Endodermal cell (in vitro differentiated cells): ENCODE measurements around the gene INSC. TPM values are rescaled to one million over a fixed set of nuclear protein-coding genes. Genes with fewer than 3 reads are reported as not detected.

ENCODE experiments used
- DNase-seq: peaks from one replicate; pipeline ENCODE4 v3.0.0-alpha.2; 2017
- H3K27ac ChIP-seq: 2 replicates; pipeline ENCODE4 v1.5.1; 2013; ENCODE audit warnings: mild to moderate bottlenecking, low read depth, low read length, moderate library complexity
- H3K27me3 ChIP-seq: 2 replicates; pipeline ENCODE4 v1.6.1; 2013; ENCODE audit warnings: mild to moderate bottlenecking, low read length, moderate library complexity; ENCODE audit not compliant: insufficient read depth, control insufficient read depth, poor library complexity, severe bottlenecking
- H3K36me3 ChIP-seq: 2 replicates; pipeline ENCODE4 v1.7.0; 2013; ENCODE audit warnings: mild to moderate bottlenecking, low read length, moderate library complexity; ENCODE audit not compliant: control insufficient read depth, insufficient read depth
- H3K4me1 ChIP-seq: one replicate; pipeline ENCODE4 v1.7.0; 2013; ENCODE audit warnings: low read length; ENCODE audit not compliant: control insufficient read depth, insufficient read depth
- H3K4me3 ChIP-seq: 2 replicates; pipeline ENCODE4 v1.5.1; 2013; ENCODE audit warnings: mild to moderate bottlenecking, low read length, moderate library complexity
- H3K9ac ChIP-seq: 2 replicates; pipeline ENCODE4 v1.6.1; 2013; ENCODE audit warnings: mild to moderate bottlenecking, low read length, moderate library complexity; ENCODE audit not compliant: poor library complexity, severe bottlenecking; ENCODE audit errors: extremely low read depth
- H3K9me3 ChIP-seq: 2 replicates; pipeline ENCODE4 v1.6.1; 2013; ENCODE audit warnings: mild to moderate bottlenecking, low read length, moderate library complexity; ENCODE audit not compliant: control insufficient read depth
- H3K27ac Mint-ChIP-seq: 2 replicates; pipeline ENCODE4 v1.8.0; 2020; ENCODE audit warnings: mixed read lengths
- H3K27me3 Mint-ChIP-seq: 2 replicates; pipeline ENCODE4 v1.8.0; 2021; ENCODE audit warnings: mild to moderate bottlenecking, mixed read lengths; ENCODE audit not compliant: insufficient read depth
- H3K36me3 Mint-ChIP-seq: 2 replicates; pipeline ENCODE4 v1.8.0; 2020; ENCODE audit warnings: low read depth, mixed read lengths
- H3K4me1 Mint-ChIP-seq: 2 replicates; pipeline ENCODE4 v1.8.0; 2020; ENCODE audit warnings: mixed read lengths
- H3K4me3 Mint-ChIP-seq: 2 replicates; pipeline ENCODE4 v1.8.0; 2020; ENCODE audit warnings: mild to moderate bottlenecking, moderate library complexity, mixed read lengths
- H3K9me3 Mint-ChIP-seq: 2 replicates; pipeline ENCODE4 v1.8.0; 2020; ENCODE audit warnings: mild to moderate bottlenecking, mixed read lengths
- WGBS, 2 experiments: methylation state at CpG; one replicate each; pipeline versions ENCODE4 v1.1.5 to v1.1.7; 2013; ENCODE audit warnings: missing lambda C conversion rate in 2 of 2, mixed read lengths in 1 of 2; ENCODE audit not compliant: insufficient coverage in 1 of 2, insufficient read length in 1 of 2; 5-methylcytosine and 5-hydroxymethylcytosine counted together
- total RNA-seq, 2 donors: library from RNA; stranded (reverse); fragmentation: NEBNext Ultra II Directional in 1 of 2; extraction: Animal tissue kit (Norgen Biotek cat#: 25700) in 1 of 2; gene quantifications; 2 replicates in 1 of 2; 3 replicates in 1 of 2; pipeline ENCODE4 v1.2.1, GENCODE V29; 2021
- TF ChIP-seq, protein P1 (sequence below): fragments of 200-600 bp; sonication (generic); conservative IDR thresholded peaks from 2 replicates; pipeline ENCODE4 v1.5.0; 2021; ENCODE audit warnings: antibody characterized with exemption, mild to moderate bottlenecking

Gene INSC
- total RNA-seq, 2 donors from 2014 or later, result not detected

DNA sequence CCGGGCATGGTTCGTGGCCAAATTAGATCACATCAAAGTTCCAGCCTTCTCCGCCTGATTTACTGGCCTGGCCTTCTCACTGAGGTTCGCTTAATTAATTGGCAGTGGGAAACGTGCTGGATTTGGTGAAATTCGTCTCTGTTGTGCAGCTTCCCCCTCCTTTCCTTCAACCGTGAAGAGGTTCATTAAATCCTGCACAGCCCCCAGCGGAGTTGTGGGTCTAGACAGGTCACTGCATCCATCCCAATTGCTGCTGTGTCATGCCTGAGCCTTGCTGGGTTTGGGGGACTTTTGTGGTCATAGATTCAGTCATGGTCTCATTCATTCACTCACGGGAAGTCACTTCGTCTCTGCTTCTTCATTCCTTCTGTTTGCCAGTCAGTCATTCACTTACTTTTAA lies 90.0 kb downstream of the INSC start:
- peaks cover 5% of the 10 kb centered on the region for H3K4me1 Mint-ChIP-seq
- H3K36me3 Mint-ChIP-seq, result no peaks in the 10 kb centered on the region
- peaks cover 8% of the 10 kb centered on the region for H3K27me3 Mint-ChIP-seq
- TF ChIP-seq, protein P1, sequence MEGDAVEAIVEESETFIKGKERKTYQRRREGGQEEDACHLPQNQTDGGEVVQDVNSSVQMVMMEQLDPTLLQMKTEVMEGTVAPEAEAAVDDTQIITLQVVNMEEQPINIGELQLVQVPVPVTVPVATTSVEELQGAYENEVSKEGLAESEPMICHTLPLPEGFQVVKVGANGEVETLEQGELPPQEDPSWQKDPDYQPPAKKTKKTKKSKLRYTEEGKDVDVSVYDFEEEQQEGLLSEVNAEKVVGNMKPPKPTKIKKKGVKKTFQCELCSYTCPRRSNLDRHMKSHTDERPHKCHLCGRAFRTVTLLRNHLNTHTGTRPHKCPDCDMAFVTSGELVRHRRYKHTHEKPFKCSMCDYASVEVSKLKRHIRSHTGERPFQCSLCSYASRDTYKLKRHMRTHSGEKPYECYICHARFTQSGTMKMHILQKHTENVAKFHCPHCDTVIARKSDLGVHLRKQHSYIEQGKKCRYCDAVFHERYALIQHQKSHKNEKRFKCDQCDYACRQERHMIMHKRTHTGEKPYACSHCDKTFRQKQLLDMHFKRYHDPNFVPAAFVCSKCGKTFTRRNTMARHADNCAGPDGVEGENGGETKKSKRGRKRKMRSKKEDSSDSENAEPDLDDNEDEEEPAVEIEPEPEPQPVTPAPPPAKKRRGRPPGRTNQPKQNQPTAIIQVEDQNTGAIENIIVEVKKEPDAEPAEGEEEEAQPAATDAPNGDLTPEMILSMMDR, result no peak
- no peak overlapping the region for H3K4me3 ChIP-seq
- H3K27ac ChIP-seq, result no peak overlapping the region
- H3K9me3 ChIP-seq, result no peaks in the 10 kb centered on the region
- H3K9ac ChIP-seq, result no peak overlapping the region
- H3K9me3 Mint-ChIP-seq, result no peaks in the 10 kb centered on the region
- H3K4me3 Mint-ChIP-seq, result no peak overlapping the region
- WGBS, 2 experiments, result 82 to 93% methylated on average over 3 to 10 of the region's 10 CpGs
- no peaks in the 10 kb centered on the region for H3K36me3 ChIP-seq
- no peak overlapping the region for H3K27ac Mint-ChIP-seq
- DNase-seq, result peak; percentile 20
- no peaks in the 10 kb centered on the region for H3K4me1 ChIP-seq
- H3K27me3 ChIP-seq, result peaks cover 12% of the 10 kb centered on the region

DNA sequence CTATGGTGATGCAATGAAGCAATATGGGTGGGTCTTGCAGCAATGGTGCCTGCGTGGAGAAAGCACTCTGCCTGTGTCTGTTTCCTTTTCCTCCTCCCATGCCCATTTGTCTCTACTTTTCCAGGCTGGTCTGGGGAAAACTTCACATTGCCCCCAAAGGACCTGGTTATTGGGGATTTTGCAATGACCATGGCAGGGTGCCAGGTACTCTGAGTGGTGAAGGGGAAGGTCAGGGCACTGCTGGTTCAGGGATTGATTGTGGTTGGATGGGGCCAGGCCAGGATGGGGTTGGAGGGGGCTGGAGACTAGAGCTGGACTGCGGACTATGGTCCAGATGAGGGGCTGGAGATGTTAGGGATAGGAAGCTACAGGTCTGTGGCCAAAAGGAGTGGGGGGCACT lies 92.1 kb downstream of the INSC start:
- Histone ChIP-seq H3K27me3 (peaks cover 6% of the 10 kb centered on the region), H3K4me1 (no peaks in the 10 kb centered on the region), H3K27ac (no peak overlapping the region), H3K9ac (no peak overlapping the region), H3K9me3 (no peaks in the 10 kb centered on the region), H3K4me3 (no peak overlapping the region), H3K36me3 (no peaks in the 10 kb centered on the region)
- 95 to 100% methylated on average over 1 to 2 of the region's 2 CpGs for WGBS, 2 experiments
- no peak overlapping the region for H3K27ac Mint-ChIP-seq
- H3K4me1 Mint-ChIP-seq, result peaks cover 4% of the 10 kb centered on the region
- TF ChIP-seq, protein P1, result no peak
- no peaks in the 10 kb centered on the region for H3K9me3 Mint-ChIP-seq
- DNase-seq, result peak; percentile 22
- no peak overlapping the region for H3K4me3 Mint-ChIP-seq
- peaks cover 4% of the 10 kb centered on the region for H3K27me3 Mint-ChIP-seq
- H3K36me3 Mint-ChIP-seq, result no peaks in the 10 kb centered on the region

DNA sequence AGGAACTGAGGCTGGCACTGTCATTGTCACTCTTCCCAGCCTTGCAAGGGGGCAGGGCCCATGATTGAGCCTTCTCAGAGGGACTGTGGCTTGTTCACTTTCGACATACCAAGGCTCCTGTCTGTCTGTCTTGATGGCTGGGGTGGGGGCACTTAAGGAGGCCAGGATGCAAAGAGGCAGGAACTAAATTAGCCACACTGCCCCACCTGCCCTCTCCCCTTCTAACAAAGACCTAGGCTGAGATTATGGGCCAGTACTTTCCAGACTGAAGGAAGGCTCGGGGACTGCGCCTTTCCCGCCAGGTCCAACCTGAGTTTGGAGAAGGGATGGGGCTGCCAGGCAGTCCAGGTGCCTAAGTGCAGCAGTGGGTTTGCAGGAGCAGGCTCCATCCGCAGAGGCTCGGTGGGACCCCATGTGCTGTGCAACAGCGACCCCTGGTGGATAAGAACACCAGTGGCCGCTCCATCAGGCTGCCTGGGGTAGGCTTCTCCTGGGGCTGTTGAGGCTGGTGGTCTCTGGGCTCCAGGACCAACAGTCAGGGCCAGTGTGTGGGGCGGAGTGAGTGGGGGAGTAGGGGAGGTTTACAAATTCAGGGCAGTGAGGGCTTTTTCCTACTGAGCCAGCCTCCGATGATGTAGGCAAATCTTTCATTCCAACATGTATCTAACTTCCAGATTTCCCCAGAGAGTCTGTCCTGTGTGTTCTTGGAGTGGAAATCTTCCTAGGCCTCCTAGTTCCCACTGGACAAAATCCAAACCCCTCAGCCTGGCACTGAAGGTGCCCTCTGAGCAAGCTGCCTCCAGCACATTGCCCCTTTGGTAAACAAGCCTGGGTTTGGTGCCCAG lies 93.9 kb downstream of the INSC start:
- no peak overlapping the region for H3K27ac Mint-ChIP-seq
- H3K27me3 Mint-ChIP-seq, result peaks cover 2% of the 10 kb centered on the region
- H3K27me3 ChIP-seq, result peaks cover 6% of the 10 kb centered on the region
- no peak overlapping the region for H3K4me3 ChIP-seq
- TF ChIP-seq, protein P1, result peak; percentile 96
- H3K9ac ChIP-seq, result no peak overlapping the region
- no peaks in the 10 kb centered on the region for H3K36me3 ChIP-seq
- no peaks in the 10 kb centered on the region for H3K36me3 Mint-ChIP-seq
- WGBS, 2 experiments, result 11 to 21% methylated on average over 5 to 9 of the region's 10 CpGs
- no peak overlapping the region for H3K27ac ChIP-seq
- no peaks in the 10 kb centered on the region for H3K9me3 Mint-ChIP-seq
- peak; percentile 95 for DNase-seq
- H3K4me1 ChIP-seq, result no peaks in the 10 kb centered on the region
- H3K4me3 Mint-ChIP-seq, result no peak overlapping the region
- no peaks in the 10 kb centered on the region for H3K4me1 Mint-ChIP-seq
- no peaks in the 10 kb centered on the region for H3K9me3 ChIP-seq
